Common myeloid progenitor, CD34-positive (primary cell): ENCODE measurements around the gene ANP32B.

Experiments
- CTCF ChIA-PET: fragments of 350-600 bp; sonication (Branson Sonifier 250); formaldehyde crosslinking; loops from one replicate; lab custom pipeline; 2021; ENCODE audit warnings: antibody characterized with exemption; lab: Charles Lee
- POLR2A ChIA-PET: fragments of 350-600 bp; sonication (Branson Sonifier 250); formaldehyde crosslinking; loops from one replicate; lab custom pipeline; 2021; ENCODE audit warnings: antibody characterized with exemption; lab: Charles Lee
- DNase-seq, 3 donors: peaks; one replicate each; pipeline versions ENCODE4 v3.0.0 to v3.0.0-alpha.2; 2013
- H3K27ac ChIP-seq, 2 experiments: 1 replicate in 1 of 2; 2 replicates in 1 of 2; pipeline ENCODE4 v1.7.0; 2013; ENCODE audit warnings: inconsistent platforms in 2 of 2, low read length in 2 of 2, mild to moderate bottlenecking in 2 of 2, low read depth in 1 of 2, moderate library complexity in 1 of 2; ENCODE audit not compliant: severe bottlenecking in 2 of 2, insufficient read depth in 1 of 2, poor library complexity in 1 of 2
- H3K27me3 ChIP-seq, 5 experiments: replicated peaks in 2 of 5; 1 replicate in 3 of 5; 2 replicates in 2 of 5; pipeline versions ENCODE4 v1.6.1 to v1.7.0; 2013; ENCODE audit warnings: low read length in 4 of 5, mild to moderate bottlenecking in 2 of 5, moderate library complexity in 2 of 5, inconsistent platforms in 1 of 5; ENCODE audit not compliant: insufficient read depth in 5 of 5, control insufficient read depth in 4 of 5
- H3K36me3 ChIP-seq, 4 experiments: 1 replicate in 2 of 4; 2 replicates in 2 of 4; pipeline versions ENCODE4 v1.6.1 to v1.7.0; 2013; ENCODE audit warnings: low read length in 3 of 4, control low read depth in 1 of 4, mild to moderate bottlenecking in 1 of 4; ENCODE audit not compliant: control insufficient read depth in 4 of 4, insufficient read depth in 4 of 4
- H3K4me1 ChIP-seq, 4 experiments: 1 replicate in 3 of 4; 2 replicates in 1 of 4; pipeline versions ENCODE4 v1.6.1 to v1.7.1; 2013; ENCODE audit warnings: low read length in 3 of 4, mild to moderate bottlenecking in 3 of 4, control low read depth in 1 of 4, inconsistent platforms in 1 of 4, moderate library complexity in 1 of 4; ENCODE audit not compliant: control insufficient read depth in 4 of 4, insufficient read depth in 4 of 4; ENCODE audit errors: control extremely low read depth in 1 of 4
- H3K4me3 ChIP-seq, 7 experiments: 1 replicate in 4 of 7; 2 replicates in 3 of 7; pipeline versions ENCODE4 v1.5.1 to v1.7.0; 2013; ENCODE audit warnings: mild to moderate bottlenecking in 7 of 7, low read length in 6 of 7, moderate library complexity in 6 of 7, inconsistent platforms in 2 of 7, low read depth in 2 of 7, control low read depth in 1 of 7; ENCODE audit not compliant: insufficient read depth in 4 of 7, control insufficient read depth in 1 of 7; ENCODE audit errors: extremely low read depth in 1 of 7
- H3K9me3 ChIP-seq, 5 experiments: 1 replicate in 4 of 5; 2 replicates in 1 of 5; pipeline versions ENCODE4 v1.6.1 to v1.7.1; 2013; ENCODE audit warnings: low read length in 4 of 5, mild to moderate bottlenecking in 2 of 5, inconsistent platforms in 1 of 5, low read depth in 1 of 5, moderate library complexity in 1 of 5; ENCODE audit not compliant: control insufficient read depth in 4 of 5, insufficient read depth in 2 of 5; ENCODE audit errors: control extremely low read depth in 1 of 5
- WGBS: methylation state at CpG from one replicate; pipeline ENCODE4 v1.1.5; 2013; ENCODE audit not compliant: insufficient coverage; 5-methylcytosine and 5-hydroxymethylcytosine counted together

The ANP32B gene

DNA sequence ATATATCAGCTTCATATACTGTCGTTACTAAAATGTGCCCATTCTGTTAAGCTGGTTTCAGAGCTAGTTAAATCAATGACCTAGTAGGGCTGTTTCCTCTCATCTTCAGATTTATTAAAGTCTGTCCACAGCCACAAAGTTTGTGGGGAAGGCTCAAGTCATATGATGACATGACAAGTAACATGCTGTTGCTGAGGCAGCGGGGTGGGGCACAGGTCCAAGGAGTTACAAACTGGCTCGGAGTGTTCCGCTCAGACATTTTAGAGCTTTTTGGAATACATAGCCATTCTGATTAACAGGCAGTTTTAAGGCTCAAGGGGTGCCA lies 2.7 kb upstream of the ANP32B start:
- H3K9me3 ChIP-seq, result no peaks in the 10 kb centered on the region
- H3K36me3 ChIP-seq, result no peaks in the 10 kb centered on the region
- peak overlapping the region in 1 of 7 experiments; percentile 19 for H3K4me3 ChIP-seq
- POLR2A ChIA-PET, result no interaction called here
- peak in 1 of 3 donors; percentile 56 for DNase-seq
- H3K27ac ChIP-seq, result peak overlapping the region in 1 of 2 experiments; percentile 62
- H3K27me3 ChIP-seq, result no peaks in the 10 kb centered on the region
- CTCF ChIA-PET, result interaction anchor here (0.9 to 6.1 kb wide), 9 partner anchors 9 to 57 kb away, joined by 3 to 64 read pairs (median 5); partner anchors contain the start of gene TRMO
- H3K4me1 ChIP-seq, result peaks cover 6 to 51% (median 34%) of the 10 kb centered on the region in 4 experiments
- 60% methylated on average over 1 of the region's 4 CpGs for WGBS

DNA sequence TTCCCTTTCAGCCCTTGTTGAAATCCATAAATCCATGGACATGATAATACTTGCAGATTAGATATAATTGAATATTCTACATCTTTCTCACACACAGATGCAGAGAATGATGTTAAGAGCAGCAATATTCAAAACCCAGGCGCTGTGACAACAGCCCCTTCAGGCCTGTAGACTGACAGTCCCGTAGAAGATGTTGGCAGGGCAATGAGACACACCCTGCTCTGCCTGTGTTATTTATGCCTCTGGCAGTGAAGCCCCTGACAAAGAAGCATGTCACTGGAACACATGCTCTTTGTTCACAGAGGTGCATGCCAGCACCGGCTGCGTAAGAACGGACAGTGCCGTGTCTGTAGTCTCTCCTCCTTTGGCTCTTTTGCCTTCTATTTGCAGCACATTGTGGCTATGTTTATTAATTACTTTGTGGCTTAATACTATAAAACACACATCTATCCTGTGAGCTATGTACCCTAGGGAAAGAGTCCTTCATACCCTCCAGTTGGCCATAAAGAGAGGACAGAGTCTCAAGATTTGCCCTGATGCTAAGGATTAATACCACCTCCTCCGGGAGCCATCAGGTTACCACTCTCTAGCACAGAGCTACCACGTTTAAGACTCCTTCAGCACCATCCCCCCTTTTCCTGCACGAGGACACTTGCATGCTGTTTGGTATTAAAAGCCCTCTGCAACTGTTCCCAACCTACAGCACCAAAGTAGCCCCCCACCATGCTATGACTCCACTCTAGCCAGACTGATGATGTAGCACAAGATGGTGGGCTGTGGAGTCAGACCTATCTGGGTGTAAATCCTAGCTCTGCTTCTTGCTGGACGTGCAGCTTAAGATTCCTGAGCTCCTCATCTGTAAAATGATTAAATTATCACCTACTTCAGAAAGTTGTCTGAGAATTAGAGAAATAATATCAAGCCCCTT lies 2.0 kb upstream of the ANP32B start:
- 74% methylated on average over 5 of the region's 10 CpGs for WGBS
- DNase-seq, result no peak
- CTCF ChIA-PET, result interaction anchor here (0.7 to 6.1 kb wide), 14 partner anchors 12 to 61 kb away, joined by 3 to 64 read pairs (median 4); partner anchors contain the start of gene TRMO
- no peaks in the 10 kb centered on the region for H3K27me3 ChIP-seq
- H3K27ac ChIP-seq, result peak overlapping the region in 1 of 2 experiments; percentile 92
- peaks cover 9 to 57% (median 39%) of the 10 kb centered on the region in 4 experiments for H3K4me1 ChIP-seq
- POLR2A ChIA-PET, result interaction anchor here (1.1 to 6.4 kb wide), 4 partner anchors 10 to 58 kb away, joined by 3 to 31 read pairs (median 4); partner anchors contain the start of genes HEMGN and TRMO
- no peaks in the 10 kb centered on the region for H3K36me3 ChIP-seq
- H3K9me3 ChIP-seq, result no peaks in the 10 kb centered on the region
- no peak overlapping the region for H3K4me3 ChIP-seq

DNA sequence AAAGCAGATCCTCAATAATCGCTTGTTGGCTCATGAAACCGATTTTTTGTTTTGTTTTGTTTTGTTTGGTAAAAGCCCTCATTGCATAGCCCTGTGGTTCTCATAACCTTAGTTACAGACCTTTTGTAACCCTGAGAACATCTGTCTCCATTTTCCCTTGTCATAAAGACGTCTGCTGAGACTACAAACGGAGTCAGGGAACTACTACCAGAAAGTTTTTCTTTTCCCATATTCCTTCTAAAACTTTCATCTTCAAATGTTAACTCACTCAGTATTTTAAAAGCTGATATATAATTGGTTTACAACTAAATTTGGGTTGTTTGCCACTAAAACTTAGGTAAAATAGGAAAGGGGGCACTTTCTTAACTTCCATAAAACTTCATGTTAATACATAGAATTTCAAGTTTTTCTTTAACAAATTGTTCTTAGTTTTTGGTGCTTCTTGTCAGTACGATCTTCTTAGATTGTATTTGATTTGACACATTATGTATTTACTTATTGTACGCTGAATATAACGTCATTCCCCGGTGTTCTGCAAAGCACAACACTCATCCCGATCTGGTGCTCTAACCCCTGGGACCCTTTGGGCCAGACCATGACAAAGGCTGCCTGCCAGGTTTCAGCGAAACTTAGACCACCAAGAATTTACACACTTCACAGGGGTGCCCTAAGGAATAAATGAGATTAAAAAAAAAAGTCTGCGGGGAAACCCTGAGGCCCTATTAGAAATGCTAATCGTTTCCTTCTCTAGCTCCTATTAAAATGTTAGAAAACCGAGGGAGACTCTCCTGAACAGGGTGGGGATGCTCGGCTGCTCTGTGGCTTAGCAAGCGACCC lies 1.1 kb upstream of the ANP32B start:
- Histone ChIP-seq H3K4me3 (peak overlapping the region; percentile 15 to 77 (median 67)), H3K27ac (peak overlapping the region; percentile 85 to 92), H3K4me1 (peaks cover 11 to 66% (median 48%) of the 10 kb centered on the region in 4 experiments), H3K27me3 (no peaks in the 10 kb centered on the region), H3K36me3 (peaks cover 0 to 2% (median 0%) of the 10 kb centered on the region in 4 experiments), H3K9me3 (no peaks in the 10 kb centered on the region)
- CTCF ChIA-PET, result interaction anchor here (0.6 to 6.1 kb wide), 15 partner anchors 9 to 61 kb away, joined by 3 to 64 read pairs (median 5); partner anchors contain the start of gene TRMO
- POLR2A ChIA-PET, result interaction anchor here (0.6 to 6.4 kb wide), 7 partner anchors 10 to 66 kb away, joined by 3 to 31 read pairs (median 3); partner anchors contain the start of genes HEMGN and TRMO
- DNase-seq, result peak in 2 of 3 donors; percentile 52 to 61
- 5% methylated on average over 6 of the region's 15 CpGs for WGBS

DNA sequence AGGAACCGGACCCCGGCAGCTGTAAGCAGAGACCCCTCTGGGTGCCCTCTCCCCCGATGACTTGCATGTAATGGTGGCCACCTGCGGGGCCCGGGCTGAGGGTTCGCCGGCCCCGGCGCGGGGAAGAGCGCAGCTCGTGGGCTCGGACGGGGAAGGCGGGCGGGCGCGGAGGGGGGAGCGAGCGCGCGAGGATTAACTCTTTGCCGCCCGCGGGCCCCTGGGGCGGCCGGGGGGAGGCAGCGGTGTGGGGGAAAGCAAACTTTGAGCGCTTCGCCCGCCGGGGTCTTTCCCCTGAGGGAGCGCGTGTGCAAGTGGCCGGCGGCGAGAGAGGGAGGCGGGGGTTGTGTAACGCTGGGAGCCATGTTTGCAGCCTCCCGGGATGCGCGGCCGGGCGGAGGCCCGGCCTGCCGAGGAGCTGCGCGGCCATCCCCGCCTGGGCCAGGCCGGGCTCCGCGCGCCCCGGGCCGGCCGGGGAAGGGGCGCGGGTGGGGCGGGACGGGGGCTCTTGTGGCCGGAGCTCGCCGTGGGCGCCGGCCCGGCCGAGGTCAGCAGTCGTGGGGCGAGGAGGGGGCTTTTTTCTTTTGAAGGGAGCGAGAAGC lies 547 bp downstream of the ANP32B start:
- H3K27me3 ChIP-seq, result no peaks in the 10 kb centered on the region
- H3K4me3 ChIP-seq, result peak overlapping the region; percentile 69 to 92 (median 83)
- POLR2A ChIA-PET, result interaction anchor here (1.0 to 6.4 kb wide), 7 partner anchors 18 to 350 kb away, joined by 3 to 31 read pairs (median 3); partner anchors contain the start of genes HEMGN, NCBP1, TRMO and TSTD2
- H3K4me1 ChIP-seq, result peaks cover 14 to 82% (median 61%) of the 10 kb centered on the region in 4 experiments
- H3K9me3 ChIP-seq, result no peaks in the 10 kb centered on the region
- CTCF ChIA-PET, result interaction anchor here (0.7 to 6.1 kb wide), 12 partner anchors 11 to 60 kb away, joined by 3 to 64 read pairs (median 6); partner anchors contain the start of gene TRMO
- WGBS, result under 1% methylated on average over 48 of the region's 70 CpGs
- DNase-seq, result peak in 2 of 3 donors; percentile 56 to 74
- peak overlapping the region; percentile 83 to 93 for H3K27ac ChIP-seq
- H3K36me3 ChIP-seq, result peaks cover 0 to 2% (median 0%) of the 10 kb centered on the region in 4 experiments

DNA sequence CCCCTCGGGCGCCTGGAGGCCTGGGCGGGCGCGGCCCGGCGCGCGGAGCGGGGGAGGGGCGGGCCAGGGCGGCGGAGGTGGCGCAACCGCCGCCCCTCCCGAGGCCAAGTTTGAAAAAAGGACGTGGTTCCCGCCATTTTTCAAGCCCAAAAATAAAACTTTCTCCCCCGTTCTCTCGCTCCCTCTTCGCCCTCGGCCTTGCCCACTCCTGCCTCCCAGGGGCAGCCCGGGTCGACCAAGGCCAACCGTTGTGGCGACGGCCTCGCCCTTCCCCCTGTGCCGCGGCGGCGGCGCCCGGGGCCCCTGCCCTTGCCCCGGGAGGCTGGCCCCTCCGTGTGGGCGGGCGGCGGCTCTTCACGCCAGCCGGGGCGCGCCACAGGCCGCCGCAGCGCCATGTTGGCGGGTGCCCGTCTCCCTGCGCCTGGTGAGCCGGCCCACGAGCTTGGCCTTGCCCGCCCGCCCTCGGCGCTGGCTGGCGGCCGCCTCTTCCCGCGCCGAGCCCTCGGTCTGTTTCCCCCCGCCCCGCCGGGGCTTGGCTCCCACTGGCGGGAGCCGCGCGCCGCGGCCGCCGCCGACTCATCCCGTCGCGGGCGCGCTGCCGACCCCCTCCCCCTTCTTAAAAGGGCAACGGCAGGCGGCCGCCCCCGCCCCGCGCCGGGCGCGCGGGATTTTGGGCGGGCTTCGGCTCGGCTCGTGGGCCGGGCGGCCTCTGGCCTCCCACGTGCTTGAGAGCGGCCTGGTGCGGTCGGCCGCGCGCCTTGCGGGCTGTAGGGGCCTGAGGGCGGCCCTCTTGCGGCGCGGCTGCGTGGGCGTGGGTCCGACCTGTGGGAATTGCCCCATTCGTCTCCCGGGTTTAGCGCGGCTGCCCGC lies 1.3 kb downstream of the ANP32B start:
- Histone ChIP-seq H3K9me3 (no peaks in the 10 kb centered on the region), H3K4me1 (peaks cover 20 to 82% (median 63%) of the 10 kb centered on the region in 4 experiments), H3K36me3 (peaks cover 0 to 2% (median 1%) of the 10 kb centered on the region in 4 experiments), H3K27ac (peak overlapping the region; percentile 83 to 93), H3K27me3 (no peaks in the 10 kb centered on the region), H3K4me3 (peak overlapping the region; percentile 69 to 92 (median 83))
- peak; percentile 86 to 93 (median 92) for DNase-seq
- 0% methylated on average over 71 of the region's 116 CpGs for WGBS
- POLR2A ChIA-PET, result interaction anchor here (1.0 to 6.4 kb wide), 3 partner anchors 17 to 62 kb away, joined by 3 to 31 read pairs (median 5); partner anchors contain the start of genes HEMGN and TRMO
- CTCF ChIA-PET, result interaction anchor here (0.8 to 6.1 kb wide), 9 partner anchors 10 to 61 kb away, joined by 3 to 64 read pairs (median 3); partner anchors contain the start of gene TRMO
